Measurements from ENCODE around the gene ARHGAP26.
"Not testable (repeated sequence)": the region's sequence is repeated elsewhere in the genome, so short reads cannot be mapped to it uniquely, and the experiment has no call there.

Gene ARHGAP26

GRCh38 chr5:143093452-143094086, 323.4 kb downstream of the ARHGAP26 start:
- in situ Hi-C loops (cut with MboI; ENCODE audit: low sequenced_read_pairs) = no loop called here

GRCh38 chr5:143094087-143094521, 323.9 kb downstream of the ARHGAP26 start:
- in situ Hi-C loops (cut with MboI; ENCODE audit: low sequenced_read_pairs) = no loop called here

- in situ Hi-C loops (cut with MboI; ENCODE audit: low sequenced_read_pairs) = not testable (repeated sequence)
Observed at GRCh38 chr5:143094608-143095007, 324.4 kb downstream of the ARHGAP26 start.

DNA sequence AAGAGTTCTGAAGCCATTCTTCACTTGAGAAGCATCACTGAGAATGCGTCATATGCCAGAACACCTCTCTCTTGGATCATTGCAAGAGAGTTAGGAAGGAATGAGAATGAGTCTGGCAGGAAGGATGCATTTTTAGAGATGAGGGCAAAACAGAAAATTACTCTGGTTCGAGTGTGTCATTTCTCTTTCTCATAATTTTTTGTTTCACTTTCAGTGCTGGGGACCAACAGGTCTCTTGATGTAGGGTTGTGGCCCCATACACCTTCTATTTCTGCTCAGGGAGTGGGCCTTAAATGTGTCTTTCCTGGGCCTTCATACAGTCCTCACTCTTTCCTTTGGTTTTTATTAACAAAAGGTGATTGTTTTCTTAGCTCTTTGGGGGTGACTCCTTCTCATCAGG, 330.9 kb downstream of the ARHGAP26 start:
- in situ Hi-C loops (cut with MboI; ENCODE audit: low sequenced_read_pairs) = no loop called here

- in situ Hi-C loops (cut with MboI; ENCODE audit: low sequenced_read_pairs) = no loop called here
Observed at GRCh38 chr5:143101725-143102386, 331.7 kb downstream of the ARHGAP26 start.

DNA sequence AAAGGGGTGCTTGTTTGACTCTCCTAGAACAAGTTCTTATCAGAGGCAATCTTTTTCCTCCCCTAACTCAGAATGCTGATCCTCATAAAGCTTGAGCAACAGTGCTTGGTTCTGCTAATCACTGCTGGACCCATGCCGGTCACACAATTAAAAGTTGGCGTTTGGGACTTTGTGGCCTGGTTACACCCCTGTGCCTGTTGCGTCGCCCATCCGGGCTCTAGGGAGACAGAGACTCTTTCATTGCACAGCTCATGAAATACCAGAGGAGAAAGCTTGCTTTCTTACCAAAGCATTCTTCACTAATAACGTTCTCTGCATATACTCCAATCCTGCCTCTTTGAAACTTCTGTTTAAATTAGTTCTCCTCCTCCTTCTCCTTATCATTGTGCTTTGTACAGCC, 332.2 kb downstream of the ARHGAP26 start:
- in situ Hi-C loops (cut with MboI; ENCODE audit: low sequenced_read_pairs) = no loop called here

- in situ Hi-C loops (cut with MboI; ENCODE audit: low sequenced_read_pairs) = no loop called here
Observed at GRCh38 chr5:143105216-143105905, 335.2 kb downstream of the ARHGAP26 start.

GRCh38 chr5:143106174-143106573, 336.0 kb downstream of the ARHGAP26 start:
- in situ Hi-C loops (cut with MboI; ENCODE audit: low sequenced_read_pairs) = no loop called here

DNA sequence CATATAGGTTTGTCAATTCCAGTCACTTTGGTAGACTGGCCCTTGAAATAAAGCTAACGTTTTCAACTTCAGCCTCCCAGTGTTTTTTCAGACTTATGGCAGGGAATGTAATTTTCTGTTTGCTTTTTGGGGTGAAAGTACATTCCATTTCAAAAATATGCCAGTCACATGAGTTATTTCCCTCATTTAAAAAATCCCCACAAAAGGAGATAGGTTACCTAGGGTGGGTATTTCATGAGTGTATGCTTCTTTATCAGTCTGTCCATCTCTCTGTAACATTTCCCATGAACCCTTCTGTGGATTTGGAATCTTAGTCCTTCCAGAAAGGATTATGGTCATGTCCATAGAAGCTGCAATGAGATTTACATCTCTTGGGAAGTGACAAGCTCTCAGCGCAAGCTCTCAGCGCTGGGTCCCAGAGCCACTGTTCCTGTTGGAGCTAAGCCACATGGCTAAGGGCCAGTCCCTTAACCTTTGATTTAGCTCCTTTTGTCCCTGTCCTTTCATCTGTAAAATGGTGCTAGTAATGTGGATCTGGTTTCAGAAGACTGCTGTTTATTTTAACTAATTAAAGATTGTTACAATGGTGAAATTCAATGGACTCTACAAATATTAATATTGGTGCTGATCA, 338.4 kb downstream of the ARHGAP26 start:
- in situ Hi-C loops (cut with MboI; ENCODE audit: low sequenced_read_pairs) = no loop called here

DNA sequence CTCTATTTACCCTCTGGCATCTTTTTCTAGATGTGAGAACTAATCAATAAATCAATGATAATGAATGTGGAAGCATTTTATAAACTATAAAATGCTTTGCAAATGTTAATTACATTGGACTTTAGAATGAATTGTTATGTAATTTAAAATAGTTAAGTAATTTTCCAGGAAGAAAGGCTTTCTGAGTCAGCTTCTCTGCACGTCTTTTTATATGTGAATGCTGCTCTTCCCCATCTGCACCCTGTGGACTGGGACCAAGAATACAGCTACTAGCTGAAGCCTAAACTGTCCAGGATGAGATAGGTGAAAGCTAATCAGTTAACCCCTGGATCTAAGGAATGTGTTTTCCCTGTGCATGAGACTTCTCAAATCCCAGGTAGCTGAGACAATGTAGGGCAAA, 340.4 kb downstream of the ARHGAP26 start:
- in situ Hi-C loops (cut with MboI; ENCODE audit: low sequenced_read_pairs) = no loop called here

DNA sequence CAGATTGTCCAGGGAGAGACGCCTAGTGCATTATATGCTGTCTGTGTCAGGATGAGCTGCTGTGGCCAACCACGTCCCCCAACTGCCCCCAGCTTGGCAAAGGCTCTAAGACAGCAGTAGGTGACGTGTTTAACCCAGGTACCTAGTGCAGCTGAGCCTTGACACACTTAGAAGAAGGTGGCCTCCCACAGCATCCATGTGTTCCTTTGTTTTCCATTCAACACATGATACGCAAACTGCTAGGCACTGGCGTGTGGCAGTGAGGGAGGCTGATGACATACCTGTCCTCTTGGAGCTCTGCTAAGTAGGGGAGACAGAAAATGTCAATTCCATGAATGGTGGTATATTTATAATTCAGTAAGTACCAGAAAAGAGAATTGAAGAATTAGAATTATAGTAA, 341.6 kb downstream of the ARHGAP26 start:
- in situ Hi-C loops (cut with MboI; ENCODE audit: low sequenced_read_pairs) = no loop called here

GRCh38 chr5:143113461-143113860, 343.3 kb downstream of the ARHGAP26 start:
- in situ Hi-C loops (cut with MboI; ENCODE audit: low sequenced_read_pairs) = no loop called here

DNA sequence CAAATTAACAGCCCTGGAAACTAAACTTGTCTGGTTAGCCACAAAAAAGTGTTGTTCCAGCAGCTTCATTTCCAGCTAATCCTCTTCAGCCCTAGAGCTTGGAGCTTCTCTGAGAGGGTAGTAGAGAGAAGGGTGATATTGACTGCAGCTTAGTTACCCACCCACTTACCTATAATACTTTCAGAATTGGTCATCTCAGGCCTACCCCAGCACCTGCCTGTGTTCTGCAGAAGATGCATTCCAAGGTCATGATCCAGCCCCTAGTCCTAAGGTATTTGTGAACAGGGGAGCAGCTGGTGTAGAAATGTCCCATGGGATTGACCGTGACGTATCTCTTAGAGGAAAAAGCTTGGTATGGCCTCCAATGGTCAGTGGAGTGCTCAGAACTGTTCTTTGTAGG, 344.3 kb downstream of the ARHGAP26 start:
- in situ Hi-C loops (cut with MboI; ENCODE audit: low sequenced_read_pairs) = no loop called here

DNA sequence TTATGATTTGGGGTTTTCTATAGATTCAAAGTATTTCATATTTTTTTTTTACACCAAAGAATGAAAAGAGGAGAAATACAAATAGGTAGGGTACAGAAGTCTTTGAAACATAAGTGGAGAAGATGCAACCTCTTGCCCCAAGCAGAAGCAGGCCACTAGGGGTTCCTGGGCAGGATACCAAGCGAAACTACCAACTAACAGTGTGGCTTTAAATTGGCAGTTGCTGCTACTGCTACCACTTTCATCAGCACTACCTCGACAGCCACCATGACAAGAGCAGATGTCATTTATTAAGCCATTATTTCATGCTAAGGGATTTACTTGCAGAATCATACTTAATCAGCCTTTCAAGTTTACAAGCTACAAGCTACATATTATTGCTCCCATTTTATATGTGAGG, 345.2 kb downstream of the ARHGAP26 start:
- in situ Hi-C loops (cut with MboI; ENCODE audit: low sequenced_read_pairs) = no loop called here

DNA sequence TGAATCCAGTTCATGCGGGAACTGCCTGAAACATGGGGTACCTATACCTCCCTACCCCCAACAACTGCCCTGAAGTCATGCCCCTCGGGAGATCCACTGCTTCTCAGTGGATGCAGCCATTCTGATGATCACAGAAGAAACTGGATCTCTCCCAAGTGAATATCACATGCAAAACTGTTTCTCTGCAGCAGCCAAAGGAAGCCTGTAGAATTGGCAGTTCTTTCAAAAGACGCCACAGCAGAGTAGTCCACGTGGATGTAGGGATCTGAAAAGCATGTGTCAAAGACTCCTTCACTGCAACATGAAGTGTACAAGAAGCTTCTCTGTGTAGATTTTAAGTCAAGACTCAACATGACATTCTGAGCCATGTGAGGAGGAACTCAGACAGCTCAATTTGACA, 346.6 kb downstream of the ARHGAP26 start:
- in situ Hi-C loops (cut with MboI; ENCODE audit: low sequenced_read_pairs) = no loop called here

DNA sequence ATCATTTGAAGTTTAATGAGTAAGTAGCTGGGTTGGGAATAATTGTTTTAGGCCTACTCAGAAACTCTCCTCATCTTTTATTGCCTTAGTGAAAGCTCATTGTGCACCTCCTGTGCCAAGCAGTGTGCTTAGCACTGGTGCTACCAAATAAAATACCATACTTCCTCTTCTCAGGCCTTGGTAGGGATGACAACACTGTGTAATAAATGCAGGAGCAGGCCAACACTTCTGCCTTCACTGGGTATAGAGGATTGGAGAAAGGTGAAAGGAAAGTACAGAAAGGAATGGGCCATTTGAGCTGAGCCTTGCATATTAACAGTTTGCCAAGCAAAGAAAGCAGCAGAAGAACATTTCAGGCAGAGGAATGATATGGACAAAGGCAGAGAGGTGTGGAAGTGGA, 347.6 kb downstream of the ARHGAP26 start:
- in situ Hi-C loops (cut with MboI; ENCODE audit: low sequenced_read_pairs) = no loop called here

- in situ Hi-C loops (cut with MboI; ENCODE audit: low sequenced_read_pairs) = no loop called here
Observed at GRCh38 chr5:143118222-143118621, 348.0 kb downstream of the ARHGAP26 start.

DNA sequence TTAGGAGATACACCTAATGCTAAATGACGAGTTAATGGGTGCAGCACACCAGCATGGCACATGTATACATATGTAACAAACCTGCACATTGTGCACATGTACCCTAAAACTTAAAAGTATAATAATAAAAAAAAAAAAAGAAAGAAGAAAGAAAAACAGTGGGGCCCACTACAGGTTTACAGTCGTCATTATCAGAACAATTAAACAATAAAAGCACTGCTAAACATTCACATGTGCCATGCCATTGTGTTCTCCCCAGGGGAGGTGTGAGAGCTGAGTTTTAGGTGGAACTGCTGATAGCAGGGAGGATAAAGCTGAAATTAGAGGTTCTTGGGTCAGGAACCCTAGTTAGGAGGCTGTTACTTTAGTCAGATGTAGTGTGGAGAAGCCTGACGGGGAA, 348.6 kb downstream of the ARHGAP26 start:
- in situ Hi-C loops (cut with MboI; ENCODE audit: low sequenced_read_pairs) = not testable (repeated sequence)

- in situ Hi-C loops (cut with MboI; ENCODE audit: low sequenced_read_pairs) = no loop called here
Observed at GRCh38 chr5:143119291-143119769, 349.2 kb downstream of the ARHGAP26 start.

GRCh38 chr5:143119881-143120341, 349.7 kb downstream of the ARHGAP26 start:
- in situ Hi-C loops (cut with MboI; ENCODE audit: low sequenced_read_pairs) = no loop called here

DNA sequence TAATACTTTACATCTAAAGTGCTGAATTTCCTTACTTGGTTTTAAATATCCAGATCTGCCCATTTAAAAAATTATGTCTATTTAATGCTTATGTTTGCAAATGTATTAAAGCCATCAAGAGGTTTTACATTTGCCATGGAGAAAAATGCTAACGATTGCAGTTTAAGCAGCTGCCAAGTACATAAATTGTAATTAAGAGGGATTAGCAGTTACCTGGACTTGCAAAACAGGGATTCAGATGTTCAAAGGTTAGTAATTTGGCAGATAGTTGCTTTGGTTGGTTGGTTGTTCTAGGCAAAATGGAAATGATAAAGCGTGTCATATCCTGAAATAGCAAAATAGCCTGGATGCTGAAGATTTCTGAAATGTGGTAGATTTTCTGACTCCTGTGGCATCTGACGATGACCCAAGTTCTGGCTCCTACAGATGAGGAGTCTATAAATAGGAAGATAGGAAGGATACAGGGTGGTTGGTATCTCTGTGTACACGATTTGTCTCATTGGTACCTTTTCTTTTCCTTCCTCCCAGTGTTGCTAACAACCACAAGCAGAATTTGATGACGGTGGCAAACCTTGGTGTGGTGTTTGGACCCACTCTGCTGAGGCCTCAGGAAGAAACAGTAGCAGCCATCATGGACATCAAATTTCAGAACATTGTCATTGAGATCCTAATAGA, 350.4 kb downstream of the ARHGAP26 start:
- in situ Hi-C loops (cut with MboI; ENCODE audit: low sequenced_read_pairs) = no loop called here
